ENCODE results near the gene MRPL28.
"Not testable (repeated sequence)": the region's sequence is repeated elsewhere in the genome, so short reads cannot be mapped to it uniquely, and the experiment has no call there.

MRPL28 gene

GRCh38 chr16:374616-374926 is 4.2 kb upstream of the MRPL28 start:
- no peak for DNase-seq

- DNase-seq, result no peak
Observed at GRCh38 chr16:373848-374615, 3.7 kb upstream of the MRPL28 start.

GRCh38 chr16:373020-373598 is 2.8 kb upstream of the MRPL28 start:
- no peak for DNase-seq

- DNase-seq, result no peak
Observed at GRCh38 chr16:372302-372983, 2.1 kb upstream of the MRPL28 start.

- DNase-seq, result no peak
Observed at GRCh38 chr16:371515-372301, 1.4 kb upstream of the MRPL28 start.

- no peak for DNase-seq
Observed at GRCh38 chr16:370979-371514, 709 bp upstream of the MRPL28 start.

GRCh38 chr16:369866-370436 is 387 bp downstream of the MRPL28 start:
- no peak for DNase-seq

GRCh38 chr16:369275-369865 is 968 bp downstream of the MRPL28 start:
- DNase-seq, result no peak

GRCh38 chr16:368388-369158 is 1.8 kb downstream of the MRPL28 start:
- no peak for DNase-seq

GRCh38 chr16:367333-367903 is 2.9 kb downstream of the MRPL28 start:
- DNase-seq, result no peak

- DNase-seq, result no peak
Observed at GRCh38 chr16:366476-366875, 3.9 kb downstream of the MRPL28 start.

GRCh38 chr16:364595-365491 is 5.5 kb downstream of the MRPL28 start:
- DNase-seq, result no peak

GRCh38 chr16:363766-364490 is 6.4 kb downstream of the MRPL28 start:
- peak; percentile 28 for DNase-seq

GRCh38 chr16:363110-363765 is 7.1 kb downstream of the MRPL28 start:
- no peak for DNase-seq

GRCh38 chr16:362702-362999 is 7.7 kb downstream of the MRPL28 start:
- DNase-seq, result not testable (repeated sequence)

- DNase-seq, result peak; percentile 60
Observed at GRCh38 chr16:361872-362701, 8.3 kb downstream of the MRPL28 start.

GRCh38 chr16:361341-361871 is 8.9 kb downstream of the MRPL28 start:
- no peak for DNase-seq

Data from right kidney (tissue), 1 donor.